ENCODE measurements around the gene TRMT11.

DNA sequence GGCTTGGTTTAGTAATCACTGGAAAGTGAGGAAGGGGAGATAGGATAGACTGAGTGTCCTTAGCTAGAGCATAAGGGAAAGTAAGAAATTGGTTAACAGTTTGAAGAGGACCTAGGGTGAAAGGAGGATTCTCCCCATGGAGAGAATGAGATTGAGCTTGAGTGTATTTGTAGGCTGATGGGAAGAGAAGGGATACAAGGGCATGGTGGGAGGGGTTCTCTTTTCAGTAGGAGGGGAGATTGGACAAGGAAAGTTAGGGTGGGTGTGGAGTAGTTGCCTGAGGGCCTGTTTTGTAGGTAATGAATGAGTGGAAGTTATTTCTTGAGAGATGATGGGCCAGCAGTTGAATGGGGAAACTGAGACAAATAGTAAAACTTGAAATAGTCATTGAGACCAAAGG is 1.9 kb downstream of the TRMT11 start:
- no peak for TF ChIP-seq ZNF768 (CRISPR knock-in tag; IDR thresholded peaks at IDR 0.05)
- TF ChIP-seq GTF3A (CRISPR knock-in tag; conservative IDR thresholded peaks at IDR 0.05) = no peak
- no peak for TF ChIP-seq CHD4 (IDR thresholded peaks at IDR 0.05; ENCODE audit: borderline replicate concordance, low read length)
- TF ChIP-seq, protein P1, sequence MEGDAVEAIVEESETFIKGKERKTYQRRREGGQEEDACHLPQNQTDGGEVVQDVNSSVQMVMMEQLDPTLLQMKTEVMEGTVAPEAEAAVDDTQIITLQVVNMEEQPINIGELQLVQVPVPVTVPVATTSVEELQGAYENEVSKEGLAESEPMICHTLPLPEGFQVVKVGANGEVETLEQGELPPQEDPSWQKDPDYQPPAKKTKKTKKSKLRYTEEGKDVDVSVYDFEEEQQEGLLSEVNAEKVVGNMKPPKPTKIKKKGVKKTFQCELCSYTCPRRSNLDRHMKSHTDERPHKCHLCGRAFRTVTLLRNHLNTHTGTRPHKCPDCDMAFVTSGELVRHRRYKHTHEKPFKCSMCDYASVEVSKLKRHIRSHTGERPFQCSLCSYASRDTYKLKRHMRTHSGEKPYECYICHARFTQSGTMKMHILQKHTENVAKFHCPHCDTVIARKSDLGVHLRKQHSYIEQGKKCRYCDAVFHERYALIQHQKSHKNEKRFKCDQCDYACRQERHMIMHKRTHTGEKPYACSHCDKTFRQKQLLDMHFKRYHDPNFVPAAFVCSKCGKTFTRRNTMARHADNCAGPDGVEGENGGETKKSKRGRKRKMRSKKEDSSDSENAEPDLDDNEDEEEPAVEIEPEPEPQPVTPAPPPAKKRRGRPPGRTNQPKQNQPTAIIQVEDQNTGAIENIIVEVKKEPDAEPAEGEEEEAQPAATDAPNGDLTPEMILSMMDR (CRISPR knock-in tag; IDR thresholded peaks at IDR 0.05) = no peak
- TF ChIP-seq EZH2 (conservative IDR thresholded peaks at IDR 0.05; ENCODE audit: low read depth, low read length) = no peak

Data from HepG2 (cell line).